GM12873 (cell line): ENCODE measurements around the gene TREH.
A peak's percentile ranks its signal among the peaks of the same experiment; 100 is the strongest.

ENCODE experiments used
- CTCF ChIP-seq: IDR thresholded peaks from 2 replicates; pipeline ENCODE4 v1.5.1; 2012; ENCODE audit warnings: low read depth, mild to moderate bottlenecking, moderate library complexity, low read length, control low read depth; ENCODE audit not compliant: insufficient read depth; ENCODE audit errors: missing control alignments

TREH gene

GRCh38 chr11:118705791-118706545, 26.5 kb upstream of the TREH start:
- no peak for TF ChIP-seq CTCF

- TF ChIP-seq CTCF, result no peak
Measured at GRCh38 chr11:118705111-118705741, 25.8 kb upstream of the TREH start.

GRCh38 chr11:118703563-118704106, 24.2 kb upstream of the TREH start:
- no peak for TF ChIP-seq CTCF

- no peak for TF ChIP-seq CTCF
Measured at GRCh38 chr11:118699506-118700220, 20.2 kb upstream of the TREH start.

GRCh38 chr11:118697346-118697745, 17.9 kb upstream of the TREH start:
- TF ChIP-seq CTCF, result no peak

- peak; percentile 12 for TF ChIP-seq CTCF
Measured at GRCh38 chr11:118696673-118697226, 17.3 kb upstream of the TREH start.

- no peak for TF ChIP-seq CTCF
Measured at GRCh38 chr11:118694771-118695170, 15.3 kb upstream of the TREH start.
